GM23338 (cell line): Measurements from ENCODE around the gene YPEL1.

Source experiments
- CREB1 ChIP-seq: fragments of 250-450 bp; sonication (Bioruptor Pico); IDR thresholded peaks from 2 replicates; pipeline ENCODE4 v1.5.0; 2020; ENCODE audit warnings: low read depth, mild to moderate bottlenecking, moderate library complexity
- CTCF ChIP-seq, 2 experiments: fragments of 200-600 bp in 1 of 2; sonication (generic) in 1 of 2; conservative IDR thresholded peaks; 2 replicates each; pipeline versions ENCODE4 v1.5.1 to v1.6.1; 2016 to 2017; ENCODE audit warnings: antibody characterized with exemption in 2 of 2, low read depth in 2 of 2, mild to moderate bottlenecking in 2 of 2, moderate library complexity in 1 of 2
- ETS1 ChIP-seq: IDR thresholded peaks from 2 replicates; pipeline ENCODE4 v1.6.1; 2016; ENCODE audit warnings: antibody characterized with exemption
- EZH2 ChIP-seq: fragments of 200-600 bp; sonication (generic); IDR thresholded peaks from one replicate; pipeline ENCODE4 v1.8.0; 2017; ENCODE audit warnings: antibody characterized with exemption, mild to moderate bottlenecking, low read depth; ENCODE audit not compliant: unreplicated experiment
- EZH2phosphoT487 ChIP-seq: fragments of 200-600 bp; sonication (generic); IDR thresholded peaks from one replicate; pipeline ENCODE4 v1.8.1; 2018; ENCODE audit warnings: antibody characterized with exemption; ENCODE audit not compliant: unreplicated experiment
- JUNB ChIP-seq: IDR thresholded peaks from one replicate; pipeline ENCODE4 v1.6.1; 2016; ENCODE audit warnings: antibody characterized with exemption; ENCODE audit not compliant: unreplicated experiment
- NANOG ChIP-seq: IDR thresholded peaks from 2 replicates; pipeline ENCODE4 v1.6.1; 2016; ENCODE audit warnings: antibody characterized with exemption, borderline replicate concordance
- POLR2AphosphoS5 ChIP-seq: IDR thresholded peaks from 2 replicates; pipeline ENCODE4 v1.6.1; 2016; ENCODE audit warnings: antibody characterized with exemption, low read depth
- REST ChIP-seq: IDR thresholded peaks from one replicate; pipeline ENCODE4 v1.6.1; 2018; ENCODE audit warnings: antibody characterized with exemption; ENCODE audit not compliant: unreplicated experiment
- ZNF114 ChIP-seq: fragments of 250-450 bp; sonication (Bioruptor Pico); IDR thresholded peaks from 2 replicates; pipeline ENCODE4 v1.5.0; 2020; ENCODE audit warnings: mild to moderate bottlenecking, moderate library complexity
- ZNF331 ChIP-seq: fragments of 250-450 bp; sonication (Bioruptor Pico); IDR thresholded peaks from 2 replicates; pipeline ENCODE4 v1.5.0; 2020; ENCODE audit warnings: low read depth, mild to moderate bottlenecking, moderate library complexity
- ZNF462 ChIP-seq: fragments of 250-450 bp; sonication (Bioruptor Pico); IDR thresholded peaks from 2 replicates; pipeline ENCODE4 v1.5.0; 2020; ENCODE audit warnings: mild to moderate bottlenecking, moderate library complexity

- TF ChIP-seq CTCF (conservative IDR thresholded peaks at IDR 0.05; ENCODE audit: low read depth in 2 of 2) (no peak), EZH2phosphoT487 (no peak), POLR2AphosphoS5 (no peak), NANOG (no peak), EZH2 (no peak), REST (no peak), ZNF114 (CRISPR knock-in tag) (no peak), JUNB (no peak), ETS1 (no peak), ZNF462 (CRISPR knock-in tag) (no peak), ZNF331 (no peak), CREB1 (no peak)
Measured at GRCh38 chr22:21650280-21650679, 85.3 kb downstream of the YPEL1 start.
